GM10266 (cell line): ENCODE results near the gene TTC8.

Experiments used
- DNase-seq: peaks from one replicate; pipeline ENCODE4 v3.0.0; 2012; ENCODE audit errors: extremely low spot score
- CTCF ChIP-seq: IDR thresholded peaks from 2 replicates; pipeline ENCODE4 v1.5.1; 2012; ENCODE audit warnings: mild to moderate bottlenecking, low read depth; ENCODE audit not compliant: control insufficient read depth, insufficient read depth; ENCODE audit errors: missing control alignments

The TTC8 gene

DNA sequence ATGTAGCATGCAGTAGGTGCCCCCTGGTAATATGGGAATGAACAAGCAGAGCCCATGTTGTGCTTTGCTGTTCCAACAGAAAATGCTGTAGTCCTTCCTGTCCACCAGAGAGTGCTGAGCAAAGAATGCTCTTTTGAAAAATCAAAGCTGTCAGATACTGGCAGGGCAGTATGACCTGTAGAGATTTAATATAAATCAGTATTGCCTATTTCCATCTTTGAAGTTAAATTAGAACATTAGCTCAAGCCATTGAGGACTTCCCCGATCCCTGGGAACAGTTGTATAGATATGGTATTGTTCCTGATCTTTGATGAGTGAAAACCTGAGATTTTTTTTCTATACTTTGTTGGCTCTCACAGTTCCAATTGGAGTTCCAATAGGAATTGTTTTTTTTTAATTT, 13.0 kb downstream of the TTC8 start:
- no peak for TF ChIP-seq CTCF
- no peak for DNase-seq

GRCh38 chr14:88838015-88838414, 13.6 kb downstream of the TTC8 start:
- no peak for DNase-seq
- no peak for TF ChIP-seq CTCF

GRCh38 chr14:88840926-88841325, 16.5 kb downstream of the TTC8 start:
- no peak for DNase-seq
- no peak for TF ChIP-seq CTCF

DNA sequence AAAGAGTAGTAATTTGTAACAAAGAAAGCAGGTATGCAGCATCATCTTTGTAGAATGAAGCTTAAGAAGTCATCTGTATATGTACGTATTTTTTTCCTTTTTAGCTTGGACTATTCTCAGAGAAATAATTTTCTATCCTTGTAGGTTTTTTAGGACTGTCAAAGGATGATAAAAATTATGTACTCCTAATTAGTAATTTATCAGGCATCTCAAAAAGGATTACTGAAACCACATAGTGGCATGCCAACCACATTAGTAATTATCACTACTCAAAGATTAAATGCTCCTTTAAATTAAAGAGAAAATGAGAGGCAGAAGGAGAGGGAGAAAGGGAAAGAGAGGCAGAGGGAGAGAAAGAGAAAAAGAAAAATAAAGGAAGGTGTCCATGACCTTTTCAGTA, 17.3 kb downstream of the TTC8 start:
- no peak for TF ChIP-seq CTCF
- no peak for DNase-seq

GRCh38 chr14:88842414-88842813, 18.0 kb downstream of the TTC8 start:
- DNase-seq: no peak
- no peak for TF ChIP-seq CTCF

DNA sequence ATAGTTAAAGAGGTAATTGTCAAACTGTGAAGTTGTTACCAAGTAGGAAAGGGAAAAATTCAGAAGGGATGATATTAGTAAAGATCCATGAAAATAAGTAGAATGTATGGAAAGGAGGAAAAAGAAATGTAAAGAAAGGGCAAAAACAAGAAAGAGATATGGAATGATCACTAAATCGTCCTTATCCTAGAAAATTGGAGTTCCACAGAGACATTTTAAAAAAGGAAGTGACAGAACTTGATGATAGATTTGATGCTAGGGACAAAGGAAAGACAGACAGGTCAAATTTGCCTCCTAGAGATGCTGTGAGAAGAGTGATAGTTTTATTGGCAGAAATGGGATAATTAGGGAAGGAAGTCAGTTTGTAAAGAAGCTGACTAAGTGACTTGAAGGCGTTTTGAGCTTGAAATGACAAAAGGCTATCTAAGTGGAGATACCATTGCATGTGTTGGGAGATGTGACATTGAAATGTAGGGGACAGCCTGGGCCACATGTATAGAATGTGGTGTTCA, 20.6 kb downstream of the TTC8 start:
- DNase-seq: no peak
- no peak for TF ChIP-seq CTCF

GRCh38 chr14:88848571-88848970, 24.1 kb downstream of the TTC8 start:
- TF ChIP-seq CTCF: no peak
- no peak for DNase-seq
